MM.1S (cell line): ENCODE results near the gene CHST5.

Source experiments
- DNase-seq: peaks from one replicate; pipeline ENCODE4 v3.0.0-alpha.2; 2015
- H2AFZ ChIP-seq: fragments of 300-600 bp; sonication (generic); 2 replicates; pipeline ENCODE4 v1.6.0; 2016; ENCODE audit warnings: antibody characterized with exemption, low read length
- H3F3A ChIP-seq: fragments of 300-600 bp; sonication (generic); 2 replicates; pipeline ENCODE4 v1.6.1; 2016; ENCODE audit warnings: mild to moderate bottlenecking, antibody characterized with exemption, low read length, moderate library complexity, mixed read lengths; ENCODE audit not compliant: insufficient read depth
- H3K27ac ChIP-seq: fragments of 300-600 bp; sonication (generic); 2 replicates; pipeline ENCODE4 v1.5.1; 2016; ENCODE audit warnings: mild to moderate bottlenecking, low read length
- H3K27me3 ChIP-seq: fragments of 300-600 bp; sonication (generic); replicated peaks from 2 replicates; pipeline ENCODE4 v1.6.0; 2016; ENCODE audit warnings: low read length; ENCODE audit not compliant: insufficient read depth
- H3K36me3 ChIP-seq: fragments of 300-600 bp; sonication (generic); replicated peaks from 2 replicates; pipeline ENCODE4 v1.6.1; 2016; ENCODE audit warnings: mild to moderate bottlenecking, low read length, mixed read lengths; ENCODE audit not compliant: insufficient read depth
- H3K4me1 ChIP-seq: fragments of 300-600 bp; sonication (generic); 2 replicates; pipeline ENCODE4 v1.6.1; 2016; ENCODE audit warnings: low read length, mixed read lengths
- H3K4me2 ChIP-seq: fragments of 300-600 bp; sonication (generic); 2 replicates; pipeline ENCODE4 v1.6.0; 2016; ENCODE audit warnings: low read depth, low read length
- H3K4me3 ChIP-seq: fragments of 300-600 bp; sonication (generic); 2 replicates; pipeline ENCODE4 v1.5.1; 2016; ENCODE audit warnings: low read length, mixed read lengths
- H3K79me2 ChIP-seq: fragments of 300-600 bp; sonication (generic); 2 replicates; pipeline ENCODE4 v1.6.1; 2016; ENCODE audit warnings: mixed run types, low read length, mixed read lengths
- H3K9ac ChIP-seq: fragments of 300-600 bp; sonication (generic); 2 replicates; pipeline ENCODE4 v1.6.1; 2016; ENCODE audit warnings: low read length, mixed read lengths
- H3K9me2 ChIP-seq: fragments of 300-600 bp; sonication (generic); replicated peaks from 2 replicates; pipeline ENCODE4 v1.6.1; 2016; ENCODE audit warnings: mild to moderate bottlenecking, low read length, mixed read lengths; ENCODE audit not compliant: insufficient read depth
- H3K9me3 ChIP-seq: fragments of 300-600 bp; sonication (generic); replicated peaks from 2 replicates; pipeline ENCODE4 v1.6.1; 2016; ENCODE audit warnings: mild to moderate bottlenecking, low read length, mixed read lengths; ENCODE audit not compliant: insufficient read depth
- H4K20me1 ChIP-seq: fragments of 300-600 bp; sonication (generic); 2 replicates; pipeline ENCODE4 v1.6.1; 2016; ENCODE audit warnings: mild to moderate bottlenecking, low read length, moderate library complexity, mixed read lengths; ENCODE audit not compliant: insufficient read depth
- CTCF ChIP-seq: fragments of 300-600 bp; sonication (generic); IDR thresholded peaks from 2 replicates; pipeline ENCODE4 v1.5.1; 2016; ENCODE audit warnings: antibody characterized with exemption, low read length, mixed read lengths
- EZH2 ChIP-seq: fragments of 300-600 bp; sonication (generic); optimal IDR thresholded peaks from 2 replicates; pipeline ENCODE3; 2017; ENCODE audit warnings: low read depth, mild to moderate bottlenecking, antibody characterized with exemption, low read length, mixed read lengths
- EZH2phosphoT487 ChIP-seq: fragments of 300-600 bp; sonication (generic); IDR thresholded peaks from 2 replicates; pipeline ENCODE4 v1.6.1; 2018; ENCODE audit warnings: antibody characterized with exemption, low read length

The CHST5 gene

GRCh38 chr16:75529959-75530358 is 5.9 kb downstream of the CHST5 start:
- TF ChIP-seq EZH2phosphoT487 (no peak), CTCF (no peak), EZH2 (no peak)
- Histone ChIP-seq H3K79me2 (no peaks in the 10 kb centered on the region), H3K9ac (no peak overlapping the region), H3K4me1 (no peaks in the 10 kb centered on the region), H3K9me3 (no peaks in the 10 kb centered on the region), H3K27ac (no peak overlapping the region), H3F3A (no peaks in the 10 kb centered on the region), H3K4me3 (no peak overlapping the region), H3K27me3 (no peaks in the 10 kb centered on the region), H3K9me2 (no peaks in the 10 kb centered on the region), H3K36me3 (no peaks in the 10 kb centered on the region), H2AFZ (no peak overlapping the region), H4K20me1 (no peaks in the 10 kb centered on the region), H3K4me2 (no peak overlapping the region)
- DNase-seq = no peak

- TF ChIP-seq EZH2 (no peak), EZH2phosphoT487 (no peak), CTCF (no peak)
- DNase-seq = no peak
Observed at GRCh38 chr16:75529056-75529905, 6.6 kb downstream of the CHST5 start.

GRCh38 chr16:75527825-75528299 is 8.0 kb downstream of the CHST5 start:
- Histone ChIP-seq H3K36me3 (no peaks in the 10 kb centered on the region), H3F3A (no peaks in the 10 kb centered on the region), H3K4me1 (no peaks in the 10 kb centered on the region), H3K27ac (no peak overlapping the region), H3K9ac (no peak overlapping the region), H3K4me3 (no peak overlapping the region), H2AFZ (no peak overlapping the region), H3K9me2 (no peaks in the 10 kb centered on the region), H3K4me2 (no peak overlapping the region), H3K79me2 (no peaks in the 10 kb centered on the region), H3K27me3 (no peaks in the 10 kb centered on the region), H4K20me1 (no peaks in the 10 kb centered on the region), H3K9me3 (no peaks in the 10 kb centered on the region)
- TF ChIP-seq EZH2phosphoT487 (no peak), EZH2 (no peak), CTCF (no peak)
- DNase-seq = no peak

More at GRCh38 chr16:75529056-75529905, 6.6 kb downstream of the CHST5 start:
- no peak overlapping the region for H3K4me2 ChIP-seq
- no peaks in the 10 kb centered on the region for H4K20me1 ChIP-seq
- no peak overlapping the region for H3K9ac ChIP-seq
- no peak overlapping the region for H2AFZ ChIP-seq
- H3K9me3 ChIP-seq = no peaks in the 10 kb centered on the region
- no peaks in the 10 kb centered on the region for H3K4me1 ChIP-seq
- no peaks in the 10 kb centered on the region for H3K36me3 ChIP-seq
- H3F3A ChIP-seq = no peaks in the 10 kb centered on the region
- no peaks in the 10 kb centered on the region for H3K9me2 ChIP-seq
- H3K79me2 ChIP-seq = no peaks in the 10 kb centered on the region
- no peak overlapping the region for H3K27ac ChIP-seq
- no peak overlapping the region for H3K4me3 ChIP-seq
- no peaks in the 10 kb centered on the region for H3K27me3 ChIP-seq
